Panc1 (cell line): ENCODE measurements around the gene PLEKHA1. TPM values are rescaled to one million over a fixed set of nuclear protein-coding genes. Genes with fewer than 3 reads are reported as not detected.

Source experiments
- ATAC-seq: fragments of 200-7000 bp; cut with Tn5 transposase; 2 replicates; pipeline ENCODE4 v1.9.1; 2020; ENCODE audit warnings: mild to moderate bottlenecking, moderate library complexity
- BruUV-seq: library from RNA; stranded (reverse); fragments of 400-500 nt; replicated peaks from 2 replicates; lab custom pipeline; 2021; lab: Mats Ljungman, UMichigan
- CTCF ChIA-PET: fragments of 300-600 bp; sonication (Branson Sonifier 250); formaldehyde crosslinking; loops from one replicate; lab custom pipeline; 2022; ENCODE audit warnings: antibody characterized with exemption; lab: Charles Lee
- POLR2A ChIA-PET: fragments of 300-600 bp; sonication (Branson Sonifier 250); formaldehyde crosslinking; loops from one replicate; lab custom pipeline; 2022; ENCODE audit warnings: antibody characterized with exemption; lab: Charles Lee
- DNase-seq: peaks from one replicate; pipeline ENCODE4 v3.0.0-alpha.2; 2010; ENCODE audit warnings: low read depth, low spot score
- H3K27ac ChIP-seq: 2 replicates; pipeline ENCODE4 v1.5.1; 2011; ENCODE audit warnings: mild to moderate bottlenecking, low read length, inconsistent platforms
- H3K27me3 ChIP-seq: fragments of 200-500 bp; sonication (Bioruptor generic); 2 replicates; pipeline ENCODE4 v1.6.0; 2014; ENCODE audit warnings: low read length, inconsistent platforms; ENCODE audit not compliant: control insufficient read depth, insufficient read depth
- H3K36me3 ChIP-seq: fragments of 200-500 bp; sonication (Bioruptor generic); 2 replicates; pipeline ENCODE4 v1.5.1; 2014; ENCODE audit warnings: inconsistent platforms, mild to moderate bottlenecking, low read length, moderate library complexity; ENCODE audit not compliant: control insufficient read depth, insufficient read depth
- H3K4me1 ChIP-seq: 2 replicates; pipeline ENCODE4 v1.5.1; 2011; ENCODE audit warnings: inconsistent platforms, mild to moderate bottlenecking, low read length, moderate library complexity; ENCODE audit not compliant: control insufficient read depth, insufficient read depth
- H3K4me3 ChIP-seq, 2 experiments: 2 replicates each; pipeline ENCODE4 v1.5.1; 2011 to 2012; ENCODE audit warnings: low read depth in 2 of 2, low read length in 2 of 2, mild to moderate bottlenecking in 2 of 2, inconsistent platforms in 1 of 2, moderate library complexity in 1 of 2
- H3K9me3 ChIP-seq: fragments of 200-500 bp; sonication (Bioruptor generic); 2 replicates; pipeline ENCODE4 v1.5.1; 2014; ENCODE audit warnings: low read depth, mild to moderate bottlenecking, inconsistent platforms, low read length, moderate library complexity; ENCODE audit not compliant: control insufficient read depth, insufficient read depth
- POLR2AphosphoS5 ChIP-seq: IDR thresholded peaks from 2 replicates; pipeline ENCODE4 v1.6.1; 2012; ENCODE audit warnings: mild to moderate bottlenecking, low read depth, low read length, moderate library complexity
- SIN3A ChIP-seq: IDR thresholded peaks from 2 replicates; pipeline ENCODE4 v1.6.1; 2012; ENCODE audit warnings: low read depth, mild to moderate bottlenecking, low read length, moderate library complexity, borderline replicate concordance; ENCODE audit not compliant: insufficient read depth
- TCF7L2 ChIP-seq: IDR thresholded peaks from 2 replicates; pipeline ENCODE4 v1.6.1; 2011; ENCODE audit warnings: mild to moderate bottlenecking, low read depth, low read length, inconsistent platforms
- in situ Hi-C: cut with HindIII; loops from 2 replicates; pipeline ENCODE4 v1.10.0; 2016; ENCODE audit warnings: low sequenced_read_pairs, low pct_unique_long_range_greater_than_20kb
- intact Hi-C: fragments of 100-400 bp; cut with micrococcal nuclease; formaldehyde crosslinking; loops from one replicate; pipeline ENCODE4 v1.10.0; 2022; ENCODE audit not compliant: unreplicated experiment
- total RNA-seq: library from RNA; stranded (reverse); gene quantifications from one replicate; pipeline ENCODE4 v1.2.1, GENCODE V29; 2021; ENCODE audit not compliant: unreplicated experiment
- TF ChIP-seq, protein P1 (sequence below), 2 experiments: IDR thresholded peaks; 2 replicates each; pipeline ENCODE4 v1.6.1; 2011 to 2012; ENCODE audit warnings: low read depth in 2 of 2, control low read depth in 1 of 2, low read length in 1 of 2, mild to moderate bottlenecking in 1 of 2, moderate library complexity in 1 of 2; ENCODE audit not compliant: insufficient read depth in 1 of 2
- TF ChIP-seq, protein P2 (sequence below): fragments of 450-650 bp; IDR thresholded peaks from 2 replicates; pipeline ENCODE4 v1.5.1; 2017; ENCODE audit warnings: mild to moderate bottlenecking

Gene PLEKHA1
- total RNA-seq, 1 experiment from 2014 or later: 95.5 TPM

DNA sequence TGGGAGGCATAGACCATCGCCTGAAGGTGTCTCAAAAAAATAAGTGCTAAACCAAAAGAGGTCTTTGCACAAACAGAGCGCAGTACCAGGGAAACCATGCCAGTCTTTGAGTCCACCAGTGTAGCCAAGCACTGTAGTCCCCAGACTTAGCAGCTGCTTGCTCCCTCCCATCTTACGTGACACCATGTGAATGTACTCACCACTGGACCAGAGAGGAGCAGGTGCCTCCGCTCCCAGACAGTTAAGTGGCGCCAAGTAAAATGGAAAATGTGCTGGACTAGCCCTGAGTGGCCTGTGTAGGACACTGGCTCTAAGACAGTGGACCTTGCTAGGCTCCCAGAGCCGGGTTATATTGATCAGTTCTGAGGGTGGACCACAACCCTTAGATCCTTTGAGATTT lies 47.7 kb upstream of the PLEKHA1 start:
- POLR2A ChIA-PET: no interaction called here
- no peak for TF ChIP-seq POLR2AphosphoS5
- TF ChIP-seq SIN3A: no peak
- TF ChIP-seq, protein P1, sequence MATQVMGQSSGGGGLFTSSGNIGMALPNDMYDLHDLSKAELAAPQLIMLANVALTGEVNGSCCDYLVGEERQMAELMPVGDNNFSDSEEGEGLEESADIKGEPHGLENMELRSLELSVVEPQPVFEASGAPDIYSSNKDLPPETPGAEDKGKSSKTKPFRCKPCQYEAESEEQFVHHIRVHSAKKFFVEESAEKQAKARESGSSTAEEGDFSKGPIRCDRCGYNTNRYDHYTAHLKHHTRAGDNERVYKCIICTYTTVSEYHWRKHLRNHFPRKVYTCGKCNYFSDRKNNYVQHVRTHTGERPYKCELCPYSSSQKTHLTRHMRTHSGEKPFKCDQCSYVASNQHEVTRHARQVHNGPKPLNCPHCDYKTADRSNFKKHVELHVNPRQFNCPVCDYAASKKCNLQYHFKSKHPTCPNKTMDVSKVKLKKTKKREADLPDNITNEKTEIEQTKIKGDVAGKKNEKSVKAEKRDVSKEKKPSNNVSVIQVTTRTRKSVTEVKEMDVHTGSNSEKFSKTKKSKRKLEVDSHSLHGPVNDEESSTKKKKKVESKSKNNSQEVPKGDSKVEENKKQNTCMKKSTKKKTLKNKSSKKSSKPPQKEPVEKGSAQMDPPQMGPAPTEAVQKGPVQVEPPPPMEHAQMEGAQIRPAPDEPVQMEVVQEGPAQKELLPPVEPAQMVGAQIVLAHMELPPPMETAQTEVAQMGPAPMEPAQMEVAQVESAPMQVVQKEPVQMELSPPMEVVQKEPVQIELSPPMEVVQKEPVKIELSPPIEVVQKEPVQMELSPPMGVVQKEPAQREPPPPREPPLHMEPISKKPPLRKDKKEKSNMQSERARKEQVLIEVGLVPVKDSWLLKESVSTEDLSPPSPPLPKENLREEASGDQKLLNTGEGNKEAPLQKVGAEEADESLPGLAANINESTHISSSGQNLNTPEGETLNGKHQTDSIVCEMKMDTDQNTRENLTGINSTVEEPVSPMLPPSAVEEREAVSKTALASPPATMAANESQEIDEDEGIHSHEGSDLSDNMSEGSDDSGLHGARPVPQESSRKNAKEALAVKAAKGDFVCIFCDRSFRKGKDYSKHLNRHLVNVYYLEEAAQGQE (IDR thresholded peaks at IDR 0.05; ENCODE audit: insufficient read depth in 1 of 2, low read depth in 2 of 2, low read length in 1 of 2): no peak
- no peak for TF ChIP-seq TCF7L2
- TF ChIP-seq, protein P2, sequence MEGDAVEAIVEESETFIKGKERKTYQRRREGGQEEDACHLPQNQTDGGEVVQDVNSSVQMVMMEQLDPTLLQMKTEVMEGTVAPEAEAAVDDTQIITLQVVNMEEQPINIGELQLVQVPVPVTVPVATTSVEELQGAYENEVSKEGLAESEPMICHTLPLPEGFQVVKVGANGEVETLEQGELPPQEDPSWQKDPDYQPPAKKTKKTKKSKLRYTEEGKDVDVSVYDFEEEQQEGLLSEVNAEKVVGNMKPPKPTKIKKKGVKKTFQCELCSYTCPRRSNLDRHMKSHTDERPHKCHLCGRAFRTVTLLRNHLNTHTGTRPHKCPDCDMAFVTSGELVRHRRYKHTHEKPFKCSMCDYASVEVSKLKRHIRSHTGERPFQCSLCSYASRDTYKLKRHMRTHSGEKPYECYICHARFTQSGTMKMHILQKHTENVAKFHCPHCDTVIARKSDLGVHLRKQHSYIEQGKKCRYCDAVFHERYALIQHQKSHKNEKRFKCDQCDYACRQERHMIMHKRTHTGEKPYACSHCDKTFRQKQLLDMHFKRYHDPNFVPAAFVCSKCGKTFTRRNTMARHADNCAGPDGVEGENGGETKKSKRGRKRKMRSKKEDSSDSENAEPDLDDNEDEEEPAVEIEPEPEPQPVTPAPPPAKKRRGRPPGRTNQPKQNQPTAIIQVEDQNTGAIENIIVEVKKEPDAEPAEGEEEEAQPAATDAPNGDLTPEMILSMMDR: no peak
- no peaks in the 10 kb centered on the region for H3K4me1 ChIP-seq
- DNase-seq: no peak
- H3K27me3 ChIP-seq: no peaks in the 10 kb centered on the region
- no peaks in the 10 kb centered on the region for H3K9me3 ChIP-seq
- CTCF ChIA-PET: no interaction called here
- BruUV-seq: no TSS peak
- H3K4me3 ChIP-seq: no peak overlapping the region
- intact Hi-C loops: no loop called here
- H3K36me3 ChIP-seq: no peaks in the 10 kb centered on the region
- no peak for ATAC-seq
- in situ Hi-C loops: no loop called here
- H3K27ac ChIP-seq: peak overlapping the region; percentile 5; the same call in 1 of the 2 replicates

DNA sequence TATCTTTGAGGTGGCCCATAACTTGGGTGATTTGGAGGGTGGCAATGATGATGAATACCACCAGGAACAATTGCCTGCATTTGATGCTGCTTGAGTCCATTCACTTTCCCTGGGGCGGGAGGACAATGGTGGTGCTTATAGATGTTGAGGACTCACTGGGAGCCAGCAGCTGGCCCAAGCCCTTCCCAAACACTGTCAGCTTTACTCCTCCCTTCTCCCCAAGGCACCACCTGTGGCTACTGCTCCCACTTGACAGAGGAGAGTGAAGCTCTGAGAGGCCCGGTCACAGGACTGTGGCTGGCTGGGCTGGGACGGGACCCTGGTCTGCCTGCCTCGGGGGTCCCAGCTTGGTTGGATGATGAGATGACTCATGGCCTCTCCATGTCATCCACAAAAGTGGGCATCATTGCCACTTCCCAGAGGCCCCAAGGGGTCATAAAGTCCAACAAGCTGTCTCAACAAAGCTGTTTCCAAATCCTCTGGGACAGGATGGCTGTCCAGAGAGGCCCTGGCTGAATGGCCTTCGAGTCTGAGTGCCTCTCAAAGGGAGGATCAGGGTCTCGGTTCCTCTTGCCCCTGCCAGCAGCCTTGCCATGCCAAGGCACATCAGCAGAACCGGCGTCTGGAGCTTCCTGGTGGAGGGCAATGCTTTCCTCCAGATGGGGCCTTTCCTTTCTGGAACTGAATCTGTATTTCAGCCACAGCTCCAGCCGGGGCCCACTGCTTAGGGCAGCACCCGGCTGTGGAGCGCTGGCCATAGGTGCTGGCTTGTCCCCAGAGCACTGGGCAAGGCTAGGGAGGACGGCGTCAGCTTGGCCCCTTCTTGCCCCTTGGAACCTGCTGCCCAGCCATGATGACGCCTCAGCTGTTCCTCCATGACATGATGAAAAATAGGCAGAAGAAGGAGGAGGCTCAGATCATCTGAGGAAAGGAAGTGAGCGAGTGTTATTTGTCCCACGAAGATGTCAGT lies 47.0 kb upstream of the PLEKHA1 start:
- Histone ChIP-seq H3K4me3 (no peak overlapping the region), H3K4me1 (no peaks in the 10 kb centered on the region), H3K36me3 (no peaks in the 10 kb centered on the region), H3K27ac (peak overlapping the region; percentile 19; the same call in 1 of the 2 replicates), H3K9me3 (no peaks in the 10 kb centered on the region), H3K27me3 (no peaks in the 10 kb centered on the region)
- intact Hi-C loops: no loop called here
- ATAC-seq (no peak), DNase-seq (no peak)
- in situ Hi-C loops: no loop called here
- BruUV-seq: no TSS peak
- ChIA-PET CTCF (no interaction called here), POLR2A (no interaction called here)
- TF ChIP-seq SIN3A: no peak
- TF ChIP-seq, protein P1 (IDR thresholded peaks at IDR 0.05; ENCODE audit: insufficient read depth in 1 of 2, low read depth in 2 of 2, low read length in 1 of 2): no peak
- TF ChIP-seq TCF7L2: no peak
- TF ChIP-seq POLR2AphosphoS5: no peak
- TF ChIP-seq, protein P2: no peak
